Activated T-helper 2 cell treated with anti-CD3 and anti-CD28 coated beads, Interferon-gamma antibody, Interleukin-2, Interleukin-4, amounts not matched to agents 10 μg/mL and 5 μg/mL and 100 μg/mL, durations not matched to agents 14 hours and 24 hours and 36 hours (primary cell): ENCODE data around the gene BTN1A1. TPM values are rescaled to one million over a fixed set of nuclear protein-coding genes. Genes with fewer than 3 reads are reported as not detected.

Experiments used
- DNase-seq: peaks from one replicate; pipeline ENCODE4 v3.0.0; 2021; ENCODE audit warnings: low spot score
- H3K27ac Mint-ChIP-seq: one replicate; pipeline ENCODE4 v1.8.0; 2021; ENCODE audit warnings: mixed read lengths
- H3K27me3 Mint-ChIP-seq: one replicate; pipeline ENCODE4 v1.8.0; 2021; ENCODE audit warnings: low read depth, mixed read lengths
- H3K36me3 Mint-ChIP-seq: one replicate; pipeline ENCODE4 v1.8.0; 2021; ENCODE audit warnings: low read depth, mixed read lengths
- H3K4me1 Mint-ChIP-seq: one replicate; pipeline ENCODE4 v1.8.0; 2021; ENCODE audit warnings: low read depth, mixed read lengths
- H3K4me3 Mint-ChIP-seq: one replicate; pipeline ENCODE4 v1.8.0; 2021; ENCODE audit warnings: low read depth, mild to moderate bottlenecking, moderate library complexity, mixed read lengths
- H3K9me3 Mint-ChIP-seq: one replicate; pipeline ENCODE4 v1.8.0; 2021; ENCODE audit warnings: mixed read lengths
- intact Hi-C: fragments of 100-400 bp; cut with micrococcal nuclease; formaldehyde crosslinking; loops from one replicate; pipeline ENCODE4 v1.15.1; 2023
- total RNA-seq: library from RNA; stranded (reverse); gene quantifications from 2 replicates; pipeline ENCODE4 v1.2.3, GENCODE V29; 2022

The BTN1A1 gene
- total RNA-seq, 1 donor from 2014 or later, result not detected

GRCh38 chr6:26465776-26466175 is 34.3 kb upstream of the BTN1A1 start:
- no peak overlapping the region for H3K4me3 Mint-ChIP-seq
- no peak for DNase-seq
- no peaks in the 10 kb centered on the region for H3K9me3 Mint-ChIP-seq
- no peaks in the 10 kb centered on the region for H3K27me3 Mint-ChIP-seq
- intact Hi-C loops, result no loop called here
- H3K36me3 Mint-ChIP-seq, result peaks cover 83% of the 10 kb centered on the region
- H3K4me1 Mint-ChIP-seq, result peaks cover 25% of the 10 kb centered on the region
- H3K27ac Mint-ChIP-seq, result no peak overlapping the region

DNA sequence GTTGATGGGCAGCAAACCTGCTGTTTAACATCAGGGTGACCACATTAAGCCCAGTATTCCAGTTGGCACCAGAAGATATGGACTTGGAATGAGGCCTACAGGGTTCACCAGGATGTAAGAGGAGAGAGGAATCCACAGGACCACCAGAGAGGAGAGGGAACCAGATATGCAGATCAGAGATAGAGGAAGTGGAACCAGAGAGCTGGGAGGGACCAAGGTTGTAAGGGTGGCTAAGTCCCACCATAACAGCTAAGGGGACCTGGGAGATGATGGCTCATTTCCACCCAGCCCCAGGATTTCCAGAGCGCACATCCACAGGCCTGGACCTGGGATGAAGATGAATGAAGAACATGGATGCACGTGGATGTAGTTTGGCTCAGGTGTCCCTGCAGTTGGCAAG is 31.3 kb upstream of the BTN1A1 start:
- Mint-ChIP-seq H3K4me1 (peaks cover 22% of the 10 kb centered on the region), H3K4me3 (no peak overlapping the region), H3K27ac (no peak overlapping the region), H3K27me3 (no peaks in the 10 kb centered on the region), H3K36me3 (peaks cover 86% of the 10 kb centered on the region), H3K9me3 (peaks cover 16% of the 10 kb centered on the region)
- intact Hi-C loops, result no loop called here
- DNase-seq, result no peak

GRCh38 chr6:26470643-26471042 is 29.5 kb upstream of the BTN1A1 start:
- Mint-ChIP-seq H3K4me1 (peaks cover 25% of the 10 kb centered on the region), H3K9me3 (peaks cover 16% of the 10 kb centered on the region), H3K27ac (no peak overlapping the region), H3K4me3 (no peak overlapping the region), H3K36me3 (peaks cover 74% of the 10 kb centered on the region), H3K27me3 (no peaks in the 10 kb centered on the region)
- DNase-seq, result no peak
- intact Hi-C loops, result no loop called here

- peaks cover 61% of the 10 kb centered on the region for H3K36me3 Mint-ChIP-seq
- H3K4me1 Mint-ChIP-seq, result peaks cover 30% of the 10 kb centered on the region
- peaks cover 16% of the 10 kb centered on the region for H3K9me3 Mint-ChIP-seq
- no peaks in the 10 kb centered on the region for H3K27me3 Mint-ChIP-seq
- intact Hi-C loops, result no loop called here
- no peak for DNase-seq
- no peak overlapping the region for H3K4me3 Mint-ChIP-seq
- no peak overlapping the region for H3K27ac Mint-ChIP-seq
Measured at GRCh38 chr6:26471970-26472369, 28.1 kb upstream of the BTN1A1 start.

- H3K27ac Mint-ChIP-seq, result peak overlapping the region; percentile 100
- no peaks in the 10 kb centered on the region for H3K27me3 Mint-ChIP-seq
- peaks cover 54% of the 10 kb centered on the region for H3K36me3 Mint-ChIP-seq
- peak overlapping the region; percentile 59 for H3K4me3 Mint-ChIP-seq
- H3K4me1 Mint-ChIP-seq, result peaks cover 31% of the 10 kb centered on the region
- intact Hi-C loops, result loop anchor here (1.0 kb wide), 1 partner anchor 15 kb away; the partner anchor contains the start of gene BTN2A1
- no peak for DNase-seq
- peaks cover 16% of the 10 kb centered on the region for H3K9me3 Mint-ChIP-seq
Measured at GRCh38 chr6:26472549-26473290, 27.4 kb upstream of the BTN1A1 start.

- Mint-ChIP-seq H3K4me1 (peaks cover 31% of the 10 kb centered on the region), H3K36me3 (peaks cover 48% of the 10 kb centered on the region)
- intact Hi-C loops, result loop anchor here (1.0 kb wide), 1 partner anchor 16 kb away; the partner anchor contains the start of gene BTN2A1
Measured at GRCh38 chr6:26473429-26473757, 26.7 kb upstream of the BTN1A1 start.

GRCh38 chr6:26473758-26474438 is 26.2 kb upstream of the BTN1A1 start:
- intact Hi-C loops, result loop anchor here (1.0 to 2.0 kb wide), 6 partner anchors 17 to 110 kb away; partner anchors contain the start of genes BTN2A1 and BTN3A3
- H3K27ac Mint-ChIP-seq, result peak overlapping the region; percentile 100
- DNase-seq, result peak; percentile 79
- H3K9me3 Mint-ChIP-seq, result peaks cover 16% of the 10 kb centered on the region
- H3K36me3 Mint-ChIP-seq, result peaks cover 43% of the 10 kb centered on the region
- no peaks in the 10 kb centered on the region for H3K27me3 Mint-ChIP-seq
- H3K4me1 Mint-ChIP-seq, result peaks cover 29% of the 10 kb centered on the region
- peak overlapping the region; percentile 100 for H3K4me3 Mint-ChIP-seq

More at GRCh38 chr6:26473429-26473757, 26.7 kb upstream of the BTN1A1 start:
- Mint-ChIP-seq H3K27me3 (no peaks in the 10 kb centered on the region), H3K27ac (peak overlapping the region; percentile 100), H3K4me3 (peak overlapping the region; percentile 100), H3K9me3 (peaks cover 16% of the 10 kb centered on the region)
- DNase-seq, result no peak

GRCh38 chr6:26474439-26474881 is 25.6 kb upstream of the BTN1A1 start:
- intact Hi-C loops, result loop anchor here (1.0 to 2.0 kb wide), 5 partner anchors 34 to 110 kb away; partner anchors contain the start of gene BTN3A3
- H3K4me1 Mint-ChIP-seq, result peaks cover 29% of the 10 kb centered on the region

DNA sequence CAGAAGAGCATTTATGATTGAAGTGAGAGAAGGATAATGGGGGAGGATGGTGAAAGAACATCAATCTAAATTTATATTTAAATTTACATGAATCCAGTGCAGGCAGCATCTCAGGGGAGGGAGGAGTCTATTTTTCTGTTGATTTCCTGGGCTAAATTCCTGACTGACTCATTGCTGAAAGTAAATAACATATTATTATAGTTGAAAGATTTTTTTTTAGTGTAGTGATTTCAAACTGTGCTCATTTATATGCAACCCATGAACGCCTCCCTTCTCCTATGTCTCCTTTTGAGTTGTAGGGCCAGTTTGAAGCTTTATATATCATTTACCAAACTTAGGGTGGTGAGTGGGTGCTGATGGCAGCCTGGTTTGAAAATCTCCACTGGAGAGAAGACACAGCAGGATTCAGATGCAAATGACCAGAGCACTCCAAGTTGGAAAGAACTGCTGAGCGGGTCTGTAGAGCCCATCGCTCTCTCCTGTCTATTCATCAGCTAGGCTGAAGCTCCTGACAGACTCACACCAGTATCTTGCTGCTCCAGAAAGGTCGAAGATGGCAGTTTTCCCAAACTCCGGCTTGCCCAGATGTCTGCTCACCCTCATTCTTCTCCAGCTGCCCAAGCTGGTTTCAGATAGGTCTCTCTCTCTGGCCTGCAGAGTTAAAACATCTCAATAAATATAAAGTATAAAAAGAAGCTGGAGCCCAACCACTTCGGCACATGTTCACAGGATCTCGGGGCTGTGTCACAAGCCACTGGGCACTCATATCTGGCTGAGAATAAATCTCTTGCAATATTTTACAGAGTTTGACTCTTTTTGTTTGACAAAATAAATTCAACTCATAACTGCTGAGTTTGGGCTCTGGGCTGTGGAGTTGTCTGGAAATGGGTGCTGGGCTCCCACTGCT is 24.0 kb upstream of the BTN1A1 start:
- Mint-ChIP-seq H3K27me3 (no peaks in the 10 kb centered on the region), H3K9me3 (peaks cover 16% of the 10 kb centered on the region), H3K36me3 (peaks cover 31% of the 10 kb centered on the region), H3K4me1 (peaks cover 32% of the 10 kb centered on the region), H3K27ac (peak overlapping the region; percentile 13), H3K4me3 (no peak overlapping the region)
- intact Hi-C loops, result loop anchor here (2.0 kb wide), 2 partner anchors 61 to 79 kb away; no protein-coding TSS in a partner anchor
- DNase-seq, result no peak

More at GRCh38 chr6:26474439-26474881, 25.6 kb upstream of the BTN1A1 start:
- Mint-ChIP-seq H3K9me3 (peaks cover 16% of the 10 kb centered on the region), H3K27ac (peak overlapping the region; percentile 100), H3K36me3 (peaks cover 39% of the 10 kb centered on the region), H3K27me3 (no peaks in the 10 kb centered on the region), H3K4me3 (peak overlapping the region; percentile 100)
- no peak for DNase-seq

DNA sequence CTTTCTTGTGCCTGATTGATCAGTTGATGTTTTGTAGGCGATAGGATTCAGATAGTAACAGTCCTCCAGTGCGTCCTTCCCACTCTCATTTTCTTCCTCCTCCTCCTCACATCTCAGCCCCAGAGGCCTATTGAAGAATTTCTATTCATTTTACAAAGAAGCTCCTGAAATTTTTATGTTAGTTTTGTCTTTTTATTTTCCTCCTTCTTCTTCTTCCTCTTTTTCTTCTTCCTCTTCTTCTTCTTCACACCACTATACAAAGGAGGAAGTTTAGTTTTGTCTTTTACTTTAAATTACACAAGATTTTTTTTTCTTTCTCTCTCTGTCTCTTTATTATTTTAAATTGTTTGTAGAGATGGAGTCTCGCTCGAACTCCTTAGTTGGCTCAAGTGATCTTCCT is 23.2 kb upstream of the BTN1A1 start:
- H3K9me3 Mint-ChIP-seq, result peaks cover 9% of the 10 kb centered on the region
- no peaks in the 10 kb centered on the region for H3K27me3 Mint-ChIP-seq
- peaks cover 23% of the 10 kb centered on the region for H3K36me3 Mint-ChIP-seq
- intact Hi-C loops, result no loop called here
- H3K4me1 Mint-ChIP-seq, result peaks cover 32% of the 10 kb centered on the region
- DNase-seq, result no peak
- H3K4me3 Mint-ChIP-seq, result no peak overlapping the region
- peak overlapping the region; percentile 27 for H3K27ac Mint-ChIP-seq

DNA sequence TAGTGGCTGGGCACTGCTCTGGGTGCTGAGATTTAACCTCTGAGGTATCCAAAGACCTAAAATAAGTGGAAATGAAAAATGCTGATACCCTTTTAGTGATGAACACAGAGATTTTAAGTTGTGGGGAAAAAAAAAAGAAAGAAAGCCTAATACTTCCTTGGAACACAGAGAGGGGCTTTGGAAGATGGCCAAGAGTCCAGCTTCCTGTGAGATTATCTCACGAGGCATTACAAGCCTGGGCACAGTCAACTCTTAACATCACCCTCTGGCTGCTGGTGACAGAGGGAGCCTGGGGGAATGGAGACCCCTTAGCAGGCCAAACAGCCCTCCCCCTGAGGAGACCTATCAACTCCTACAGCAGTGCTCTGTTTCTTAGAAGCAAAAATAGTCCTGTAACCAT is 22.7 kb upstream of the BTN1A1 start:
- H3K36me3 Mint-ChIP-seq, result peaks cover 19% of the 10 kb centered on the region
- no peak for DNase-seq
- peaks cover 4% of the 10 kb centered on the region for H3K9me3 Mint-ChIP-seq
- intact Hi-C loops, result no loop called here
- H3K4me3 Mint-ChIP-seq, result no peak overlapping the region
- no peaks in the 10 kb centered on the region for H3K27me3 Mint-ChIP-seq
- H3K27ac Mint-ChIP-seq, result no peak overlapping the region
- H3K4me1 Mint-ChIP-seq, result peaks cover 32% of the 10 kb centered on the region
